Mesenchymal stem cell (in vitro differentiated cells and primary cell): Measurements from ENCODE around the gene ANKRD50.

Source experiments
- DNase-seq: peaks from one replicate; pipeline ENCODE4 v3.0.0-alpha.2; 2013
- H2AFZ ChIP-seq: one replicate; pipeline ENCODE4 v1.6.1; 2013; ENCODE audit warnings: low read depth, mild to moderate bottlenecking, control low read depth, inconsistent platforms, low read length, moderate library complexity
- H2AK5ac ChIP-seq: 2 replicates; pipeline ENCODE4 v1.6.1; 2013; ENCODE audit warnings: low read length, moderate library complexity, mild to moderate bottlenecking, inconsistent platforms; ENCODE audit not compliant: severe bottlenecking
- H2BK120ac ChIP-seq: one replicate; pipeline ENCODE4 v1.6.1; 2013; ENCODE audit warnings: low read depth, mild to moderate bottlenecking, inconsistent platforms, low read length, moderate library complexity
- H2BK12ac ChIP-seq, 2 experiments: one replicate each; pipeline ENCODE4 v1.6.1; 2013; ENCODE audit warnings: inconsistent platforms in 2 of 2, low read length in 2 of 2, mild to moderate bottlenecking in 2 of 2, moderate library complexity in 2 of 2, control low read depth in 1 of 2
- H2BK15ac ChIP-seq: one replicate; pipeline ENCODE4 v1.6.1; 2013; ENCODE audit warnings: mild to moderate bottlenecking, low read depth, inconsistent platforms; ENCODE audit not compliant: poor library complexity, severe bottlenecking
- H2BK5ac ChIP-seq: 2 replicates; pipeline ENCODE4 v1.6.1; 2013; ENCODE audit warnings: low read depth, mild to moderate bottlenecking, low read length, control low read depth, inconsistent platforms; ENCODE audit not compliant: poor library complexity, severe bottlenecking
- H3K14ac ChIP-seq, 2 experiments: one replicate each; pipeline ENCODE4 v1.6.1; 2013; ENCODE audit warnings: inconsistent platforms in 2 of 2, low read length in 2 of 2, control low read depth in 1 of 2, mild to moderate bottlenecking in 1 of 2, moderate library complexity in 1 of 2
- H3K18ac ChIP-seq, 2 experiments: one replicate each; pipeline ENCODE4 v1.6.1; 2013; ENCODE audit warnings: inconsistent platforms in 2 of 2, low read length in 2 of 2, control low read depth in 1 of 2, low read depth in 1 of 2, mild to moderate bottlenecking in 1 of 2
- H3K23ac ChIP-seq, 2 experiments: one replicate each; pipeline ENCODE4 v1.6.1; 2013; ENCODE audit warnings: inconsistent platforms in 2 of 2, low read length in 2 of 2, mild to moderate bottlenecking in 2 of 2, moderate library complexity in 2 of 2, control low read depth in 1 of 2
- H3K27ac ChIP-seq: 2 replicates; pipeline ENCODE4 v1.5.1; 2013; ENCODE audit warnings: mild to moderate bottlenecking, moderate library complexity, low read length, control low read depth, inconsistent platforms; ENCODE audit not compliant: poor library complexity, severe bottlenecking
- H3K27me3 ChIP-seq, 2 experiments: 2 replicates each; pipeline versions ENCODE4 v1.6.1 to v1.7.0; 2013; ENCODE audit warnings: low read length in 2 of 2, mild to moderate bottlenecking in 2 of 2, moderate library complexity in 2 of 2, control low read depth in 1 of 2, inconsistent platforms in 1 of 2; ENCODE audit not compliant: control insufficient read depth in 1 of 2, insufficient read depth in 1 of 2
- H3K36me3 ChIP-seq, 2 experiments: 2 replicates each; pipeline versions ENCODE4 v1.6.1 to v1.7.0; 2013; ENCODE audit warnings: low read length in 2 of 2, control low read depth in 1 of 2, inconsistent platforms in 1 of 2, low read depth in 1 of 2, mild to moderate bottlenecking in 1 of 2; ENCODE audit not compliant: insufficient read depth in 2 of 2, control insufficient read depth in 1 of 2
- H3K4ac ChIP-seq, 2 experiments: one replicate each; pipeline ENCODE4 v1.6.1; 2013; ENCODE audit warnings: inconsistent platforms in 2 of 2, low read length in 2 of 2, mild to moderate bottlenecking in 2 of 2, moderate library complexity in 2 of 2, control low read depth in 1 of 2, low read depth in 1 of 2
- H3K4me1 ChIP-seq: 2 replicates; pipeline ENCODE4 v1.6.1; 2013; ENCODE audit warnings: low read depth, low read length, control low read depth; ENCODE audit not compliant: control insufficient read depth, insufficient read depth
- H3K4me2 ChIP-seq: 2 replicates; pipeline ENCODE4 v1.6.1; 2013; ENCODE audit warnings: low read length, mild to moderate bottlenecking, inconsistent platforms; ENCODE audit not compliant: poor library complexity, severe bottlenecking
- H3K4me3 ChIP-seq, 2 experiments: 2 replicates each; pipeline versions ENCODE4 v1.5.1 to v1.7.0; 2013; ENCODE audit warnings: low read length in 2 of 2, mild to moderate bottlenecking in 2 of 2, control low read depth in 1 of 2, low read depth in 1 of 2; ENCODE audit not compliant: insufficient read depth in 1 of 2
- H3K79me1 ChIP-seq: replicated peaks from 2 replicates; pipeline ENCODE4 v1.6.1; 2013; ENCODE audit warnings: mild to moderate bottlenecking, control low read depth, low read length, inconsistent platforms; ENCODE audit not compliant: poor library complexity, severe bottlenecking
- H3K9ac ChIP-seq: 2 replicates; pipeline ENCODE4 v1.7.0; 2013; ENCODE audit warnings: mild to moderate bottlenecking, low read length, moderate library complexity
- H3K9me3 ChIP-seq: 2 replicates; pipeline ENCODE4 v1.7.0; 2013; ENCODE audit warnings: mild to moderate bottlenecking, low read length; ENCODE audit not compliant: control insufficient read depth
- H4K8ac ChIP-seq: one replicate; pipeline ENCODE4 v1.6.1; 2013; ENCODE audit warnings: inconsistent platforms, mild to moderate bottlenecking, low read length, moderate library complexity
- H4K91ac ChIP-seq: one replicate; pipeline ENCODE4 v1.6.1; 2013; ENCODE audit warnings: mild to moderate bottlenecking, low read length, inconsistent platforms
- WGBS: methylation state at CpG from one replicate; pipeline ENCODE4 v1.1.7; 2013; ENCODE audit warnings: mixed read lengths; 5-methylcytosine and 5-hydroxymethylcytosine counted together

ANKRD50 gene

GRCh38 chr4:124736526-124736925 is 24.0 kb upstream of the ANKRD50 start:
- Histone ChIP-seq H2AFZ (no peak overlapping the region), H3K4ac (no peak overlapping the region), H3K23ac (no peak overlapping the region), H2BK15ac (no peak overlapping the region), H2BK5ac (no peak overlapping the region), H3K79me1 (no peaks in the 10 kb centered on the region), H2BK120ac (no peak overlapping the region), H3K9ac (no peak overlapping the region), H3K4me1 (no peaks in the 10 kb centered on the region), H2AK5ac (no peak overlapping the region), H3K14ac (no peak overlapping the region), H3K27ac (no peak overlapping the region), H3K36me3 (no peaks in the 10 kb centered on the region), H3K4me2 (no peak overlapping the region), H3K27me3 (no peaks in the 10 kb centered on the region), H3K9me3 (no peaks in the 10 kb centered on the region), H2BK12ac (no peak overlapping the region), H3K18ac (no peak overlapping the region), H4K8ac (no peak overlapping the region), H4K91ac (no peak overlapping the region), H3K4me3 (no peak overlapping the region)
- DNase-seq, result no peak
- no CpG with 5 or more reads among the region's 1 CpG for WGBS

GRCh38 chr4:124727331-124727890 is 14.9 kb upstream of the ANKRD50 start:
- WGBS, result 99% methylated on average over 5 of the region's 5 CpGs
- Histone ChIP-seq H4K8ac (no peak overlapping the region), H3K4ac (no peak overlapping the region), H3K79me1 (no peaks in the 10 kb centered on the region), H3K4me1 (no peaks in the 10 kb centered on the region), H2AK5ac (no peak overlapping the region), H3K23ac (no peak overlapping the region), H2BK12ac (no peak overlapping the region), H3K27ac (no peak overlapping the region), H3K27me3 (no peaks in the 10 kb centered on the region), H3K14ac (no peak overlapping the region), H4K91ac (no peak overlapping the region), H2BK120ac (no peak overlapping the region), H2BK15ac (no peak overlapping the region), H3K4me3 (no peak overlapping the region), H2BK5ac (no peak overlapping the region), H3K36me3 (no peaks in the 10 kb centered on the region), H3K9ac (no peak overlapping the region), H3K18ac (no peak overlapping the region), H2AFZ (no peak overlapping the region), H3K9me3 (no peaks in the 10 kb centered on the region), H3K4me2 (no peak overlapping the region)
- no peak for DNase-seq

- Histone ChIP-seq H3K9me3 (no peaks in the 10 kb centered on the region), H2BK15ac (no peak overlapping the region), H2BK5ac (no peak overlapping the region), H3K4ac (no peak overlapping the region), H3K36me3 (no peaks in the 10 kb centered on the region), H2AK5ac (no peak overlapping the region), H4K8ac (no peak overlapping the region), H2BK120ac (no peak overlapping the region), H3K9ac (no peak overlapping the region), H3K4me2 (no peak overlapping the region), H3K18ac (no peak overlapping the region), H4K91ac (no peak overlapping the region), H3K79me1 (no peaks in the 10 kb centered on the region), H3K23ac (no peak overlapping the region), H3K4me3 (no peak overlapping the region), H3K4me1 (no peaks in the 10 kb centered on the region), H2BK12ac (no peak overlapping the region), H3K14ac (no peak overlapping the region), H3K27ac (no peak overlapping the region), H3K27me3 (no peaks in the 10 kb centered on the region), H2AFZ (no peak overlapping the region)
- DNase-seq, result no peak
- 100% methylated on average over 1 of the region's 3 CpGs for WGBS
Measured at GRCh38 chr4:124726269-124726668, 13.7 kb upstream of the ANKRD50 start.

- no peak overlapping the region for H3K9ac ChIP-seq
- H3K79me1 ChIP-seq, result no peaks in the 10 kb centered on the region
- no peaks in the 10 kb centered on the region for H3K9me3 ChIP-seq
- H3K27me3 ChIP-seq, result no peaks in the 10 kb centered on the region
- H3K36me3 ChIP-seq, result no peaks in the 10 kb centered on the region
- H4K8ac ChIP-seq, result no peak overlapping the region
- peak; percentile 23 for DNase-seq
- no peak overlapping the region for H3K4me3 ChIP-seq
- no peak overlapping the region for H2BK12ac ChIP-seq
- H3K18ac ChIP-seq, result no peak overlapping the region
- no peak overlapping the region for H2AFZ ChIP-seq
- no peak overlapping the region for H3K4ac ChIP-seq
- H3K14ac ChIP-seq, result no peak overlapping the region
- H4K91ac ChIP-seq, result no peak overlapping the region
- no peak overlapping the region for H3K4me2 ChIP-seq
- no peak overlapping the region for H2BK5ac ChIP-seq
- no peak overlapping the region for H3K23ac ChIP-seq
- no peak overlapping the region for H2BK120ac ChIP-seq
- H3K27ac ChIP-seq, result no peak overlapping the region
- no peak overlapping the region for H2BK15ac ChIP-seq
- no peak overlapping the region for H2AK5ac ChIP-seq
- no peaks in the 10 kb centered on the region for H3K4me1 ChIP-seq
Measured at GRCh38 chr4:124722071-124722470, 9.5 kb upstream of the ANKRD50 start.
